PC-3 (cell line): ENCODE measurements around the gene PDZRN3.

ENCODE experiments used
- EZH2phosphoT487 ChIP-seq: fragments of 300-600 bp; sonication (generic); IDR thresholded peaks from 2 replicates; pipeline ENCODE4 v1.6.1; 2018; ENCODE audit warnings: mild to moderate bottlenecking, antibody characterized with exemption, low read length, borderline replicate concordance
- TF ChIP-seq, protein P1 (sequence below): fragments of 300-600 bp; sonication (generic); conservative IDR thresholded peaks from 2 replicates; pipeline ENCODE4 v1.5.1; 2017; ENCODE audit warnings: antibody characterized with exemption, low read depth, mild to moderate bottlenecking, low read length

GRCh38 chr3:73525591-73525990, 99.2 kb downstream of the PDZRN3 start:
- TF ChIP-seq, protein P1, sequence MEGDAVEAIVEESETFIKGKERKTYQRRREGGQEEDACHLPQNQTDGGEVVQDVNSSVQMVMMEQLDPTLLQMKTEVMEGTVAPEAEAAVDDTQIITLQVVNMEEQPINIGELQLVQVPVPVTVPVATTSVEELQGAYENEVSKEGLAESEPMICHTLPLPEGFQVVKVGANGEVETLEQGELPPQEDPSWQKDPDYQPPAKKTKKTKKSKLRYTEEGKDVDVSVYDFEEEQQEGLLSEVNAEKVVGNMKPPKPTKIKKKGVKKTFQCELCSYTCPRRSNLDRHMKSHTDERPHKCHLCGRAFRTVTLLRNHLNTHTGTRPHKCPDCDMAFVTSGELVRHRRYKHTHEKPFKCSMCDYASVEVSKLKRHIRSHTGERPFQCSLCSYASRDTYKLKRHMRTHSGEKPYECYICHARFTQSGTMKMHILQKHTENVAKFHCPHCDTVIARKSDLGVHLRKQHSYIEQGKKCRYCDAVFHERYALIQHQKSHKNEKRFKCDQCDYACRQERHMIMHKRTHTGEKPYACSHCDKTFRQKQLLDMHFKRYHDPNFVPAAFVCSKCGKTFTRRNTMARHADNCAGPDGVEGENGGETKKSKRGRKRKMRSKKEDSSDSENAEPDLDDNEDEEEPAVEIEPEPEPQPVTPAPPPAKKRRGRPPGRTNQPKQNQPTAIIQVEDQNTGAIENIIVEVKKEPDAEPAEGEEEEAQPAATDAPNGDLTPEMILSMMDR = no peak
- no peak for TF ChIP-seq EZH2phosphoT487
